H1 (cell line): ENCODE measurements around the gene CYP2S1. TPM values are rescaled to one million over a fixed set of nuclear protein-coding genes. Genes with fewer than 3 reads are reported as not detected.

Source experiments
- CTCF ChIA-PET: fragments of 300-600 bp; sonication (Branson Sonifier 250); formaldehyde crosslinking; loops from one replicate; lab custom pipeline; 2021; ENCODE audit not compliant: partially characterized antibody; lab: Charles Lee
- POLR2A ChIA-PET: fragments of 300-600 bp; sonication (Branson Sonifier 250); formaldehyde crosslinking; loops from one replicate; lab custom pipeline; 2021; ENCODE audit warnings: inconsistent platforms; ENCODE audit not compliant: partially characterized antibody; lab: Charles Lee
- DNase-seq, 2 experiments: peaks; one replicate each; pipeline versions ENCODE4 v3.0.0 to v3.0.0-alpha.2; 2010 to 2022; ENCODE audit warnings: low spot score in 2 of 2, low read depth in 1 of 2, mixed read lengths in 1 of 2
- FAIRE-seq: peaks from 2 replicates; lab custom pipeline; 2011; peaks lifted over from hg19 to GRCh38; lab: Jason Lieb, UNC
- H2AFZ ChIP-seq: 2 replicates; pipeline ENCODE4 v1.8.1; 2012; ENCODE audit warnings: low read length, inconsistent platforms
- H2AK5ac ChIP-seq: 2 replicates; pipeline ENCODE4 v1.6.1; 2013; ENCODE audit warnings: low read depth, low read length
- H2BK120ac ChIP-seq: replicated peaks from 2 replicates; pipeline ENCODE3; 2013; ENCODE audit warnings: low read depth, low read length, inconsistent platforms
- H2BK12ac ChIP-seq: 2 replicates; pipeline ENCODE4 v1.6.1; 2013; ENCODE audit warnings: low read depth, low read length
- H2BK15ac ChIP-seq: 2 replicates; pipeline ENCODE4 v1.6.1; 2013; ENCODE audit warnings: low read length
- H2BK20ac ChIP-seq: 2 replicates; pipeline ENCODE4 v1.6.1; 2013; ENCODE audit warnings: low read length
- H2BK5ac ChIP-seq: 2 replicates; pipeline ENCODE4 v1.6.1; 2013; ENCODE audit warnings: low read depth, low read length
- H3K14ac ChIP-seq: 2 replicates; pipeline ENCODE4 v1.6.1; 2013; ENCODE audit warnings: inconsistent platforms; ENCODE audit not compliant: insufficient read length
- H3K18ac ChIP-seq: 2 replicates; pipeline ENCODE4 v1.6.1; 2013; ENCODE audit warnings: low read length; ENCODE audit errors: extremely low read depth
- H3K23ac ChIP-seq: 2 replicates; pipeline ENCODE4 v1.6.1; 2013; ENCODE audit warnings: inconsistent platforms; ENCODE audit not compliant: insufficient read length
- H3K23me2 ChIP-seq: 2 replicates; pipeline ENCODE4 v1.6.1; 2013; ENCODE audit warnings: low read depth, low read length
- H3K27ac ChIP-seq: 2 replicates; pipeline ENCODE4 v1.6.1; 2011; ENCODE audit warnings: low read depth, low read length, inconsistent platforms
- H3K27me3 ChIP-seq, 4 experiments: replicated peaks in 1 of 4; 1 replicate in 1 of 4; 2 replicates in 3 of 4; pipeline versions ENCODE4 v1.6.1 to v1.8.1; 2011 to 2013; ENCODE audit warnings: low read length in 3 of 4, mild to moderate bottlenecking in 3 of 4, inconsistent platforms in 2 of 4, mixed read lengths in 2 of 4, moderate library complexity in 1 of 4; ENCODE audit not compliant: control insufficient read depth in 3 of 4, insufficient read depth in 3 of 4; ENCODE audit errors: extremely low read depth in 1 of 4
- H3K36me3 ChIP-seq, 4 experiments: 2 replicates each; pipeline versions ENCODE4 v1.6.1 to v1.8.1; 2011 to 2013; ENCODE audit warnings: mild to moderate bottlenecking in 4 of 4, low read length in 3 of 4, moderate library complexity in 2 of 4, control low read depth in 1 of 4, inconsistent platforms in 1 of 4; ENCODE audit not compliant: insufficient read depth in 4 of 4, control insufficient read depth in 2 of 4
- H3K4ac ChIP-seq: replicated peaks from 2 replicates; pipeline ENCODE3; 2013; ENCODE audit warnings: low read length, low read depth, mixed read lengths, inconsistent platforms; ENCODE audit not compliant: insufficient read length
- H3K4me1 ChIP-seq, 4 experiments: replicated peaks in 1 of 4; 1 replicate in 1 of 4; 2 replicates in 3 of 4; pipeline versions ENCODE4 v1.6.1 to v1.8.1; 2011 to 2013; ENCODE audit warnings: low read length in 3 of 4, inconsistent platforms in 2 of 4, mixed read lengths in 1 of 4; ENCODE audit not compliant: insufficient read depth in 4 of 4, control insufficient read depth in 3 of 4
- H3K4me2 ChIP-seq, 2 experiments: 2 replicates each; pipeline versions ENCODE4 v1.6.1 to v1.8.1; 2011 to 2013; ENCODE audit warnings: low read depth in 2 of 2, low read length in 2 of 2, control low read depth in 1 of 2, inconsistent platforms in 1 of 2, mild to moderate bottlenecking in 1 of 2; ENCODE audit not compliant: insufficient read depth in 1 of 2
- H3K4me3 ChIP-seq, 4 experiments: fragments of 200-600, 300-600 bp in 1 of 4; sonication (generic), shearing (Covaris generic), sonication (Bioruptor Twin) in 1 of 4; 2 replicates each; pipeline versions ENCODE4 v1.5.1 to v1.8.1; 2011 to 2016; ENCODE audit warnings: low read length in 4 of 4, low read depth in 3 of 4, control low read depth in 2 of 4, inconsistent platforms in 2 of 4, mild to moderate bottlenecking in 2 of 4, mixed read lengths in 1 of 4, moderate library complexity in 1 of 4; ENCODE audit not compliant: insufficient read depth in 2 of 4; ENCODE audit errors: extremely low read depth in 1 of 4
- H3K56ac ChIP-seq: replicated peaks from 2 replicates; pipeline ENCODE3; 2013; ENCODE audit warnings: low read depth, mild to moderate bottlenecking, mixed read lengths, low read length, inconsistent platforms; ENCODE audit not compliant: insufficient read length
- H3K79me1 ChIP-seq: 2 replicates; pipeline ENCODE4 v1.6.1; 2013; ENCODE audit warnings: low read depth, low read length, control low read depth
- H3K79me2 ChIP-seq, 2 experiments: 2 replicates each; pipeline versions ENCODE4 v1.6.1 to v1.8.1; 2012 to 2013; ENCODE audit warnings: low read length in 2 of 2, mild to moderate bottlenecking in 2 of 2, inconsistent platforms in 1 of 2; ENCODE audit not compliant: insufficient read depth in 2 of 2, control insufficient read depth in 1 of 2
- H3K9ac ChIP-seq, 4 experiments: replicated peaks in 1 of 4; 1 replicate in 1 of 4; 2 replicates in 3 of 4; pipeline versions ENCODE4 v1.6.1 to v1.8.1; 2011 to 2013; ENCODE audit warnings: low read depth in 3 of 4, low read length in 3 of 4, control low read depth in 2 of 4, mild to moderate bottlenecking in 2 of 4, moderate library complexity in 2 of 4, inconsistent platforms in 1 of 4; ENCODE audit errors: extremely low read depth in 1 of 4
- H3K9me3 ChIP-seq, 2 experiments: 2 replicates each; pipeline versions ENCODE4 v1.6.1 to v1.8.1; 2012 to 2013; ENCODE audit warnings: mild to moderate bottlenecking in 2 of 2, moderate library complexity in 2 of 2, control low read depth in 1 of 2, inconsistent platforms in 1 of 2, low read depth in 1 of 2, low read length in 1 of 2, mixed read lengths in 1 of 2; ENCODE audit not compliant: insufficient read depth in 2 of 2
- H4K20me1 ChIP-seq, 2 experiments: replicated peaks in 1 of 2; 2 replicates each; pipeline versions ENCODE3 to v1.8.1; 2011 to 2013; ENCODE audit warnings: inconsistent platforms in 2 of 2, low read length in 2 of 2, mild to moderate bottlenecking in 1 of 2; ENCODE audit not compliant: insufficient read depth in 2 of 2, control insufficient read depth in 1 of 2
- H4K5ac ChIP-seq: 2 replicates; pipeline ENCODE4 v1.6.1; 2013; ENCODE audit warnings: low read length, low read depth, mixed read lengths, inconsistent platforms; ENCODE audit not compliant: insufficient read length
- H4K8ac ChIP-seq: 2 replicates; pipeline ENCODE4 v1.8.0; 2013; ENCODE audit warnings: mild to moderate bottlenecking, moderate library complexity, low read length, inconsistent platforms; ENCODE audit not compliant: insufficient read depth; ENCODE audit errors: extremely low read depth
- H4K91ac ChIP-seq: replicated peaks from 2 replicates; pipeline ENCODE3; 2013; ENCODE audit warnings: low read length, mixed read lengths, inconsistent platforms; ENCODE audit not compliant: insufficient read length
- GABPA ChIP-seq: IDR thresholded peaks from 2 replicates; pipeline ENCODE4 v1.6.1; 2011; ENCODE audit warnings: mild to moderate bottlenecking, low read length, moderate library complexity, borderline replicate concordance; ENCODE audit not compliant: insufficient read depth
- KDM1A ChIP-seq: fragments of 200-600, 300-600 bp; sonication (generic); IDR thresholded peaks from 2 replicates; pipeline ENCODE4 v1.7.1; 2016; ENCODE audit warnings: mild to moderate bottlenecking, low read length, borderline replicate concordance
- KDM4A ChIP-seq: IDR thresholded peaks from one replicate; pipeline ENCODE4 v1.7.1; 2012; ENCODE audit warnings: low read depth, mild to moderate bottlenecking, moderate library complexity, low read length, inconsistent platforms; ENCODE audit not compliant: severe bottlenecking
- POU5F1 ChIP-seq: IDR thresholded peaks from 2 replicates; pipeline ENCODE4 v1.6.1; 2011; ENCODE audit warnings: low read depth, mild to moderate bottlenecking, low read length, moderate library complexity
- RBBP5 ChIP-seq: IDR thresholded peaks from 2 replicates; pipeline ENCODE4 v1.7.1; 2012; ENCODE audit warnings: low read depth, mild to moderate bottlenecking, inconsistent platforms, low read length, moderate library complexity, borderline replicate concordance
- RFX5 ChIP-seq: IDR thresholded peaks from 2 replicates; pipeline ENCODE4 v1.6.1; 2011; ENCODE audit warnings: low read depth, low read length, improper control_type of control experiment, borderline replicate concordance
- SP4 ChIP-seq: IDR thresholded peaks from 2 replicates; pipeline ENCODE4 v1.6.1; 2012; ENCODE audit warnings: low read length, inconsistent platforms
- SUZ12 ChIP-seq: fragments of 200-600 bp; sonication (generic); IDR thresholded peaks from 2 replicates; pipeline ENCODE4 v1.6.1; 2012; ENCODE audit warnings: mild to moderate bottlenecking, inconsistent platforms, low read length, moderate library complexity, mixed read lengths
- TAF7 ChIP-seq: optimal IDR thresholded peaks from 2 replicates; pipeline ENCODE3; 2011; ENCODE audit warnings: low read depth, mild to moderate bottlenecking, inconsistent platforms, low read length, moderate library complexity, borderline replicate concordance
- ZNF274 ChIP-seq: IDR thresholded peaks from 2 replicates; pipeline ENCODE4 v1.7.0; 2012; ENCODE audit warnings: low read length, borderline replicate concordance; ENCODE audit errors: extremely low read depth
- WGBS, 2 experiments: shearing (Covaris generic) in 1 of 2; methylation state at CpG; one replicate each; pipeline versions ENCODE4 v1.1.6 to v1.1.7; 2013 to 2015; ENCODE audit warnings: low lambda C conversion rate in 2 of 2, mixed read lengths in 2 of 2, inconsistent platforms in 1 of 2, low coverage in 1 of 2, missing lambda C conversion rate in 1 of 2; ENCODE audit not compliant: insufficient replicate concordance in 2 of 2, insufficient coverage in 1 of 2, insufficient read length in 1 of 2; ENCODE audit errors: extremely low coverage in 1 of 2, missing lambda C conversion rate in 1 of 2; 5-methylcytosine and 5-hydroxymethylcytosine counted together
- polyA plus RNA-seq, 7 experiments: library from polyadenylated mRNA; depleted of rRNA in 3 of 7; stranded (reverse) in 5 of 7; unstranded in 2 of 7; fragments of >200 nt in 5 of 7; fragments of 200-250 nt in 2 of 7; gene quantifications; 1 replicate in 5 of 7; 2 replicates in 1 of 7; 4 replicates in 1 of 7; pipeline versions ENCODE4 v1.2.1 to v1.2.3, GENCODE V29; 2011 to 2013; ENCODE audit warnings: missing spikeins in 2 of 7, mixed read lengths in 2 of 7
- total RNA-seq: library from RNA; stranded (reverse); fragmentation: NEBNext Ultra II Directional; extraction: Animal tissue kit (Norgen Biotek cat#: 25700); gene quantifications from 2 replicates; pipeline ENCODE4 v1.2.1, GENCODE V29; 2021
- TF ChIP-seq, protein P1 (sequence below): IDR thresholded peaks from 2 replicates; pipeline ENCODE4 v1.6.1; 2012; ENCODE audit warnings: inconsistent platforms
- TF ChIP-seq, protein P2 (sequence below): IDR thresholded peaks from 2 replicates; pipeline ENCODE4 v1.6.1; 2012; ENCODE audit warnings: inconsistent platforms

The CYP2S1 gene
- total and polyA plus RNA-seq, 2 of the 8 experiments (the other 6 are each of a cell fraction or from before 2014, with no cell fraction given) = 97.9 to 245 TPM

DNA sequence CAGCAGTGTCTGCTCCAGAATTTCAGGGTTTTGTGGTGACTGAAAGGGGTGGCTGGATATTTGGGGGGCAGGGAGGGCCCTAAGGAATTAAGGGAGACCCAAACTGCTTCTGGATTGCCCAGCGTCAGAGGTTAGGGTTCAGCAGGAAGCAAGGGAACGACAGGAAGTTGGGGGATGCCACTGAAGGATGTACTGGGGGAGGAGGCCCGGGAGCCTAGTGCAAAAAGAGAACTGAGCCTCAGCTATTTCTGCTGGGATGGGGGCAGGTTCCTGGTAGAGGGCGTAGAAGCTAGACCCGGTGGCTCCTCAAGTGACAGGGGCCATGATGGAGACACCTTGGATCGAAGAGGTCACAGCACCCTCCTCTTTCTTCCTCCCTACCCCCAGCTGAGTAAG, 1.1 kb downstream of the CYP2S1 start:
- Histone ChIP-seq H3K9ac (peak overlapping the region in 1 of 4 experiments; percentile 77; a peak in 3 of 7 replicates), H2AFZ (no peak overlapping the region), H3K27ac (0 out of 2 replicates have a peak overlapping the region, but pooled peaks have one; percentile 40), H3K23ac (no peak overlapping the region), H4K91ac (peak overlapping the region; percentile 8), H3K9me3 (no peaks in the 10 kb centered on the region), H3K18ac (peak overlapping the region; percentile 26), H2BK20ac (no peak overlapping the region), H4K5ac (peak overlapping the region; percentile 9), H2BK120ac (no peak overlapping the region), H4K8ac (peak overlapping the region; percentile 7; the same call in 1 of the 2 replicates), H3K4me3 (peak overlapping the region; percentile 72 to 93 (median 80)), H3K4me1 (peaks cover 13 to 23% (median 20%) of the 10 kb centered on the region in 4 experiments), H2BK12ac (peak overlapping the region; percentile 97), H2AK5ac (no peak overlapping the region; the same call in 1 of the 2 replicates), H3K79me1 (peaks cover 11% of the 10 kb centered on the region), H3K4me2 (peak overlapping the region; percentile 79 to 90), H3K79me2 (peaks cover 10 to 66% of the 10 kb centered on the region in 2 experiments), H3K36me3 (peaks cover 16 to 49% (median 29%) of the 10 kb centered on the region in 4 experiments; a peak in 7 of 8 replicates), H3K4ac (no peak overlapping the region), H3K14ac (no peak overlapping the region), H3K23me2 (peaks cover 19% of the 10 kb centered on the region), H2BK5ac (peak overlapping the region; percentile 84), H4K20me1 (peaks cover 2 to 24% of the 10 kb centered on the region in 2 experiments), H3K27me3 (no peaks in the 10 kb centered on the region), H3K56ac (peak overlapping the region; percentile 91), H2BK15ac (no peak overlapping the region; the same call in 1 of the 2 replicates)
- DNase-seq (no peak), FAIRE-seq (no peak)
- CTCF ChIA-PET = interaction anchor here (1.0 to 3.8 kb wide), 5 partner anchors 9 to 68 kb away, joined by 3 to 24 read pairs (median 3); no protein-coding TSS in a partner anchor
- POLR2A ChIA-PET = interaction anchor here (1.0 to 3.0 kb wide), 11 partner anchors 9 to 108 kb away, joined by 3 to 24 read pairs (median 5); partner anchors contain the start of genes AXL and HNRNPUL1
- WGBS, 2 experiments = 49% methylated on average over 5 of the region's 6 CpGs; no CpG with 5 or more reads in 1 of the 2 experiments
- TF ChIP-seq SUZ12 (no peak), RFX5 (no peak), ZNF274 (no peak), KDM1A (no peak), TAF7 (no peak), SP4 (no peak), RBBP5 (no peak), POU5F1 (no peak), GABPA (no peak), KDM4A (no peak)
- TF ChIP-seq, protein P1, sequence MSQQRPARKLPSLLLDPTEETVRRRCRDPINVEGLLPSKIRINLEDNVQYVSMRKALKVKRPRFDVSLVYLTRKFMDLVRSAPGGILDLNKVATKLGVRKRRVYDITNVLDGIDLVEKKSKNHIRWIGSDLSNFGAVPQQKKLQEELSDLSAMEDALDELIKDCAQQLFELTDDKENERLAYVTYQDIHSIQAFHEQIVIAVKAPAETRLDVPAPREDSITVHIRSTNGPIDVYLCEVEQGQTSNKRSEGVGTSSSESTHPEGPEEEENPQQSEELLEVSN = no peak
- TF ChIP-seq, protein P2, sequence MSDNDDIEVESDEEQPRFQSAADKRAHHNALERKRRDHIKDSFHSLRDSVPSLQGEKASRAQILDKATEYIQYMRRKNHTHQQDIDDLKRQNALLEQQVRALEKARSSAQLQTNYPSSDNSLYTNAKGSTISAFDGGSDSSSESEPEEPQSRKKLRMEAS = no peak
